Endothelial cell (in vitro differentiated cells): ENCODE data around the gene GNG12. TPM values are rescaled to one million over a fixed set of nuclear protein-coding genes. Genes with fewer than 3 reads are reported as not detected.

Source experiments
- DNase-seq: peaks from one replicate; pipeline ENCODE4 v3.0.0; 2021; ENCODE audit warnings: low spot score
- H3K27ac Mint-ChIP-seq: one replicate; pipeline ENCODE4 v1.8.0; 2021; ENCODE audit warnings: mixed read lengths, inconsistent platforms; ENCODE audit not compliant: unreplicated experiment
- H3K27me3 Mint-ChIP-seq: one replicate; pipeline ENCODE4 v1.8.0; 2021; ENCODE audit warnings: mild to moderate bottlenecking, moderate library complexity, mixed read lengths, inconsistent platforms; ENCODE audit not compliant: unreplicated experiment
- H3K36me3 Mint-ChIP-seq: one replicate; pipeline ENCODE4 v1.8.0; 2021; ENCODE audit warnings: mild to moderate bottlenecking, low read depth, mixed read lengths, inconsistent platforms; ENCODE audit not compliant: unreplicated experiment
- H3K4me1 Mint-ChIP-seq: one replicate; pipeline ENCODE4 v1.8.0; 2021; ENCODE audit warnings: mild to moderate bottlenecking, mixed read lengths, inconsistent platforms; ENCODE audit not compliant: unreplicated experiment
- H3K4me3 Mint-ChIP-seq: one replicate; pipeline ENCODE4 v1.8.0; 2021; ENCODE audit warnings: mild to moderate bottlenecking, mixed read lengths, inconsistent platforms; ENCODE audit not compliant: unreplicated experiment
- H3K9me3 Mint-ChIP-seq: one replicate; pipeline ENCODE4 v1.8.0; 2021; ENCODE audit warnings: mixed read lengths, inconsistent platforms; ENCODE audit not compliant: unreplicated experiment
- total RNA-seq: library from RNA; stranded (reverse); fragmentation: NEBNext Ultra II Directional; extraction: Animal tissue kit (Norgen Biotek cat#: 25700); gene quantifications from one replicate; pipeline ENCODE4 v1.2.1, GENCODE V29; 2021; ENCODE audit not compliant: unreplicated experiment
- TF ChIP-seq, protein P1 (sequence below): fragments of 200-600 bp; sonication (generic); IDR thresholded peaks from one replicate; pipeline ENCODE4 v1.5.0; 2021; ENCODE audit warnings: antibody characterized with exemption; ENCODE audit not compliant: unreplicated experiment

Gene GNG12
- total RNA-seq, 1 donor from 2014 or later = 26.2 TPM

DNA sequence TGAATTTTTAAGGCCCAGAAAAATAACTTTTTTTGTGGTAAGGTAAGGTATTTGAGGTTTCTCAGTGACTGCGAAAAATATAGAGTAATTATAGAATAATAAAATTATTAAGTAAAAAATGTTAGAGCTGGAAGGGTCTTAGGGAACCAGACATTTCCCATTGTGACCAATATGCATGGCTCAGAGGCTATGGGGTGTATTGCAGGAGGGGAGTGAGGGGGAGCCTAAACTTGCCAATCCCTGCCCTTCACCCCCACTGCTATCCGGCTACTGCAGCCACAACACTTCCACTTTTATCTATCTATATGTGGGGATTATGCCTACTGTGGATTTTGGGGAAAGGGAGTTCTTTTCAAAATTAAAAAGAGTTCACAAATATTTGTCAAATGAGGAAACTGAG, 155.9 kb downstream of the GNG12 start:
- H3K36me3 Mint-ChIP-seq = no peaks in the 10 kb centered on the region
- peaks cover 15% of the 10 kb centered on the region for H3K4me1 Mint-ChIP-seq
- H3K27ac Mint-ChIP-seq = no peak overlapping the region
- TF ChIP-seq, protein P1, sequence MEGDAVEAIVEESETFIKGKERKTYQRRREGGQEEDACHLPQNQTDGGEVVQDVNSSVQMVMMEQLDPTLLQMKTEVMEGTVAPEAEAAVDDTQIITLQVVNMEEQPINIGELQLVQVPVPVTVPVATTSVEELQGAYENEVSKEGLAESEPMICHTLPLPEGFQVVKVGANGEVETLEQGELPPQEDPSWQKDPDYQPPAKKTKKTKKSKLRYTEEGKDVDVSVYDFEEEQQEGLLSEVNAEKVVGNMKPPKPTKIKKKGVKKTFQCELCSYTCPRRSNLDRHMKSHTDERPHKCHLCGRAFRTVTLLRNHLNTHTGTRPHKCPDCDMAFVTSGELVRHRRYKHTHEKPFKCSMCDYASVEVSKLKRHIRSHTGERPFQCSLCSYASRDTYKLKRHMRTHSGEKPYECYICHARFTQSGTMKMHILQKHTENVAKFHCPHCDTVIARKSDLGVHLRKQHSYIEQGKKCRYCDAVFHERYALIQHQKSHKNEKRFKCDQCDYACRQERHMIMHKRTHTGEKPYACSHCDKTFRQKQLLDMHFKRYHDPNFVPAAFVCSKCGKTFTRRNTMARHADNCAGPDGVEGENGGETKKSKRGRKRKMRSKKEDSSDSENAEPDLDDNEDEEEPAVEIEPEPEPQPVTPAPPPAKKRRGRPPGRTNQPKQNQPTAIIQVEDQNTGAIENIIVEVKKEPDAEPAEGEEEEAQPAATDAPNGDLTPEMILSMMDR = no peak
- no peaks in the 10 kb centered on the region for H3K27me3 Mint-ChIP-seq
- no peak for DNase-seq
- H3K4me3 Mint-ChIP-seq = no peak overlapping the region
- no peaks in the 10 kb centered on the region for H3K9me3 Mint-ChIP-seq

DNA sequence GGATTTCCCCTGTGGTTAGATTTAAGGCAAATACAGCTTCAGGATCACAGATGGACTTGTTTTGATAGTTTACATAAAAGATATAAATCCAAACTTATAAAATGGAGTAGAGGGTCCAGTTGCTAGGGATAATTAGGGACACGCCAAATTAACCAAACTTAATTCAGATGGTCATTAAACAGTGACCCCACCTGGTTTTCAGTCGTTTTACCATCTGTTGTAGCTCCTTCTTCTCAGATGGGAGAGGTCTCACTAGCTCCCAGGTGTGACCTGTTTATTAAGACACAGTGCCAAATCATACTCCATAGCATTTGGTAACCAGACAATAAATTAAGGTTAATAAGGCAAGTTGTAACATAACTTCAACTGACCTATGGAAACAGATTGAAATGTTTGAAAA, 156.3 kb downstream of the GNG12 start:
- TF ChIP-seq, protein P1 = no peak
- Mint-ChIP-seq H3K27ac (no peak overlapping the region), H3K4me1 (peaks cover 15% of the 10 kb centered on the region), H3K4me3 (no peak overlapping the region), H3K9me3 (no peaks in the 10 kb centered on the region), H3K36me3 (no peaks in the 10 kb centered on the region), H3K27me3 (no peaks in the 10 kb centered on the region)
- DNase-seq = no peak

- TF ChIP-seq, protein P1 = no peak
- Mint-ChIP-seq H3K27ac (no peak overlapping the region), H3K9me3 (no peaks in the 10 kb centered on the region), H3K27me3 (no peaks in the 10 kb centered on the region), H3K36me3 (no peaks in the 10 kb centered on the region), H3K4me1 (peaks cover 15% of the 10 kb centered on the region), H3K4me3 (no peak overlapping the region)
- DNase-seq = no peak
Measured at GRCh38 chr1:67676287-67676686, 157.0 kb downstream of the GNG12 start.

DNA sequence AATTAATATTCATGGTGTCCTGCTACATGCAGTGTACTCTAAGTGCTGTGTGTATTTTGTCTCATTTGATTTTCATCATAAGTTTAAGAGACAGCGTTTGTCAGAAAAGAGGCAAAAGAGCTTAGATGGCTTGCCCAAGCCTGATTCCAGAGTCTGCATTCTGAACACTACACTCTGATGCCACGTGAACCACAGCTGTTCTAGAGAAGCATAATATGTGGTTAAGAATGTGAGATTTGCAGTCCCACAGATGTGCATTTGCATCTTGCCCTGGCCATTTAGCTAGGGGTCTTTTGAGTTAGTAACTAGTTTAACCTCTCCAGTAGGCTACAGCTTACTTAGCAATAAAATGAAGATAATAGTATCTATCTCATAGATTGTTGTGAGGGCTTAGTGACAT, 157.5 kb downstream of the GNG12 start:
- H3K36me3 Mint-ChIP-seq = no peaks in the 10 kb centered on the region
- H3K27me3 Mint-ChIP-seq = no peaks in the 10 kb centered on the region
- H3K9me3 Mint-ChIP-seq = no peaks in the 10 kb centered on the region
- H3K4me3 Mint-ChIP-seq = no peak overlapping the region
- TF ChIP-seq, protein P1 = no peak
- H3K4me1 Mint-ChIP-seq = peaks cover 15% of the 10 kb centered on the region
- no peak for DNase-seq
- H3K27ac Mint-ChIP-seq = no peak overlapping the region

GRCh38 chr1:67674260-67675011, 158.8 kb downstream of the GNG12 start:
- Mint-ChIP-seq H3K4me1 (peaks cover 15% of the 10 kb centered on the region), H3K27me3 (no peaks in the 10 kb centered on the region), H3K4me3 (no peak overlapping the region), H3K36me3 (no peaks in the 10 kb centered on the region), H3K9me3 (no peaks in the 10 kb centered on the region), H3K27ac (peak overlapping the region; percentile 22)
- DNase-seq = peak; percentile 11
- TF ChIP-seq, protein P1 = no peak
